Measurements from ENCODE around the gene EVC. TPM values are rescaled to one million over a fixed set of nuclear protein-coding genes. Genes with fewer than 3 reads are reported as not detected.

The EVC gene
- total RNA-seq, 1 experiment from 2014 or later, result 13.8 TPM

- no peak for DNase-seq (ENCODE audit: low read depth)
Measured at GRCh38 chr4:5755161-5755560, 44.2 kb downstream of the EVC start.

DNA sequence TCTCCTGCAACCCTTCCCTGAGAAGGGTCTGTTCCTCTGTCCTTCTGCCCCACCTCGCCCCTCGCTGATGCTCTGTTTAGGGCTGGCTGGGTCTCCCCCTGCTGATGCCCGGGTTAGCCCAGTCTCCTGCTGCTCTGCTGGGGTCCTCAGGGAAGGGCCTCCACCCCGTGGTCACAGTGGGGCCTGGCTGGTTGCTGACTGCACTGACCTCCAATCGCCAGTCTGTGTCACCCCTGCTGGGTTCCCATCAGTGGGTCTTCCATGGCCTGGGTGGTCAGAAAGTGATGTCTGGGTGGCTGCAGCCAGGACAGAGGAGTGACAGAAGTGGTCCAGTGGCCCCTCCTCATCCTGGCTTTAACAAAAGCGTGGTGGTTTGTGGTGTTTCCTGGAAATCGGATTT, 44.7 kb downstream of the EVC start:
- DNase-seq (ENCODE audit: low read depth), result no peak

DNA sequence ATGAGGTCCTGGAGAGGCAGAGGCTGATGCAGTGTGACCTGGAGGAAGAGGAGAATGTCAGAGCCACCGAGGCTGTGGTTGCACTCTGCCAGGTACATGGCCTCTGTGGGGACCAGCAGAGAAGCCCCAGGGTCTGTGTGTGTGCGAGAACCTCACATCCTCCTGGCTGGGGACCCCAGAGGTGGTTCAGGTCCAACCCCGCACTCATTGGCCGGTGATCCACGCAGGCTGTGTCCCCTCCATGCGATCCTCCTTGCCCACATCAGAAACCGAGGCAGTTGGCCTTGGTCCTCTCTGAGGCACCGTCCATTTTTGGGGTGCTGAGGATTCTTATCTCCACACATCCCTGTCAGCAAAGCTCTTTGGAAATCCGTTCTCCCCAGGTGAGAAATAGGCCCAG, 45.3 kb downstream of the EVC start:
- DNase-seq (ENCODE audit: low read depth), result no peak

DNA sequence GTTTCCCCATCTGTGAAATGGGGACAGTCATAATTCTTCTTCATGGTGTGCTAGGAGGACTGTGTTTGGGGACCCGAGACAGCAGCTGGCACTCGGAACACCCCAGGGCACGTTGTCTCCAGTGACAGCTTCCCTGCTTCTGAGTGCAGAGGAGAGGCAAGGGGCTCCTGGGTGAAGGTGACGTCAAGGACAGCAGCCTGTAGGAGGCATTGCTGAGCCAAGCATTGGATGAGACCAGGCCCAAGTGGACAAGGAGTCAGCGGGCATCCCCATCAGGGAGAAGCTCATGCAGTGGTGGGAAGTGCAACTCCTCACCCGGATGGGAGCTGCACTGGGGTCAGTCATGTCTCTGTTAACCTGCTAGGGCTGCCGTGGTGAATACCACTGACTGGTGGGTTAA, 46.1 kb downstream of the EVC start:
- DNase-seq (ENCODE audit: low read depth), result no peak

DNA sequence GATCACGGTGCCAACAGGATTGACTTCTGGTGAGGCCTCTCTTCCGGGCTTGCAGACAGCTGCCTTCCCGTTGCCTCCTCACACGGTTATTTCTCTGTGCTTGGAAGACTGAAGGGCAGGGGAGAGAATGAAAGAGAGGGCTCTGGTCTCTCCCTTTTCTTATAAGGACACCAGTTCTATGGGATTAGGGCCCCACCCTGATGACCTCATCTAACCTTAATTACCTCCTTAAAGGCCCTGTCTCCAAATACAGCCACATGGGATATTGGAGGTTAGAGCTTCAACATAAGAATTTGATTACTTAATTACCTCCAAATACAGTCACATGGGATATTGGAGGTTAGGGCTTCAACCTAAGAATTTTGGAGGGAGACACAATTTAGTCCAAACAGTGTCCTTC, 46.5 kb downstream of the EVC start:
- DNase-seq (ENCODE audit: low read depth), result peak; percentile 15

DNA sequence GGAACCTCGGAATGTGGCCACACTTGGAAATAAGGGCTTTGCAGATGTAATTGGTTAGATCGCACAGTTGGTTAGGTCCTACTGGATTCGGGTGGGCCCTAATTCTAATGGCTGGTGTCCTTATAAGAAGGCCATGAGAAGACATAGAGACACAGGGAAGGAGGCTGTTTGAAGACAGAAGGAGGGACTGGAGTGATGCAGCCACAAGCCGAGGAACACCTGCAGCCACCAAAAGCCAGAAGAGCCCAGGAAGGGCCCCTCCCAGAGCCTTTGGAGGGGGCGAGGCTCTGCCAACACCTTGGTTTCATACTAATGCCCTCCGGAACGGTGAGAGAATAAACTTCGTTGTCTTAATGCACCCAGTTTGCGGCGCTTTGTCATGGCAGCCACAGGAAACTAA, 47.0 kb downstream of the EVC start:
- no peak for DNase-seq (ENCODE audit: low read depth)

GRCh38 chr4:5758741-5759140, 47.7 kb downstream of the EVC start:
- peak; percentile 91 for DNase-seq (ENCODE audit: low read depth)

GRCh38 chr4:5759236-5760075, 48.5 kb downstream of the EVC start:
- DNase-seq (ENCODE audit: low read depth), result no peak

DNA sequence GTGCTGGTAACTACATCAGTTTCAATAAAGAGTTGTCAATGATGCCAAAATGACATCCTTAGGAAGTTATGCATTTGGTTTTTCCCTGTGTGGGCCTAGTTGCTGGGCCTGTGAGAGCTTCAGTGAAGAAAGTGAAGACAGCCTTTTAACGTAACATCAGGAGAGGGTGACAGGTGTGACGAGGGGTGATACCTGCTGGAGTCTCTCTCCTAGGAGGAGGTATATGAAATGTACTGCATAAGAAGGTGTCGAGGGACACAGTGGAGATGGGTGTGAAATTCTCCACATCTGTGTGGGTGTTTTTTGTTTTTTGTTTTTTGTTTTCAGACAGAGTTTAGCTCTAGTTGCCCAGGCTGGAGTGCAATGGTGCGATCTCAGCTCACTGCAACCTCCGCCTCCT, 49.2 kb downstream of the EVC start:
- no peak for DNase-seq (ENCODE audit: low read depth)

DNA sequence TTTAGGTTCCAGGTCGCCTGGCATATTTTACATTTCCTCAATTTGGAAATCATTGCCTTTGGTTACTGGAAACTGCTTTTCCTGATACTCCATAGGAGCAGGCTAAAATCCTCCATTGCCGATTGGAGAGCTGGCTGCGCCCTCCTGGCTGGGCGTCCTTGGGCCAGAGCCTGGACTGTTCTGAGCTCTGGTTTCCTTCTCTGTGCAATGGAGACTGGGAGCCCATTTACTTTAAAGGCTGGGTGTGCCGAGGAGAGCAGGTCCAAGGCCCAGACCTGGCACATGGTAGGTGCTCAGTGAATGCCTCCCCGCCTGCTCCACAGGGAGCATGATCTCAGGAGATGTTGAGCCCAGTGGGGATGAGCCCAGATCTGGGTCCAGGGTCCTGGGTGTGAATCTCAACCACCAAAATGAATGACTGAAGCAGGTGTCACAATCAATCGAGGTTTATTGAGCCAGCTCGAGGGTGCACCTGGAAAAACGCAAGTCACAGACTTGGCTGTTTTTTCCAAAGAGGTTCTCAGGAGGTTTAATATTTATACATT, 50.0 kb downstream of the EVC start:
- DNase-seq (ENCODE audit: low read depth), result no peak

DNA sequence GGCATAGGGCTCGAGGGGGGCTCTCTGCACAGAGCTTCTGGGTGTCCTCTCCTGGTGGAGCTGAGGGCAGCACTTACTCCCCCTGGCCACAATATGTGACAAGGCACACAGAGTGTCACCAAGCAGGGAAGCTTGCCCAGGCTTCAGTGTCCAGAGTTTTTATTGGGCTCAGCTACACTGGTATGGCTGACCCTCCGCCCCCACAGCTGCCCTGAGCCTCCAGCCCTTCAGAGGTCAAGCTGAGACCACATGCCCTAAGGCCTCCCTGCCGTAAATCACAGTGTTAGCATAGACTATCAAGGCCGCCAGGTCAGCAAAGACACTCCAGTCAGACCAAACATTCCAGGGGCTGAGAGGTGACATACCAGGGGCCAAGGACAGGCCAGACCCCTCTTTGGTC, 59.0 kb downstream of the EVC start:
- DNase-seq (ENCODE audit: low read depth), result no peak

DNA sequence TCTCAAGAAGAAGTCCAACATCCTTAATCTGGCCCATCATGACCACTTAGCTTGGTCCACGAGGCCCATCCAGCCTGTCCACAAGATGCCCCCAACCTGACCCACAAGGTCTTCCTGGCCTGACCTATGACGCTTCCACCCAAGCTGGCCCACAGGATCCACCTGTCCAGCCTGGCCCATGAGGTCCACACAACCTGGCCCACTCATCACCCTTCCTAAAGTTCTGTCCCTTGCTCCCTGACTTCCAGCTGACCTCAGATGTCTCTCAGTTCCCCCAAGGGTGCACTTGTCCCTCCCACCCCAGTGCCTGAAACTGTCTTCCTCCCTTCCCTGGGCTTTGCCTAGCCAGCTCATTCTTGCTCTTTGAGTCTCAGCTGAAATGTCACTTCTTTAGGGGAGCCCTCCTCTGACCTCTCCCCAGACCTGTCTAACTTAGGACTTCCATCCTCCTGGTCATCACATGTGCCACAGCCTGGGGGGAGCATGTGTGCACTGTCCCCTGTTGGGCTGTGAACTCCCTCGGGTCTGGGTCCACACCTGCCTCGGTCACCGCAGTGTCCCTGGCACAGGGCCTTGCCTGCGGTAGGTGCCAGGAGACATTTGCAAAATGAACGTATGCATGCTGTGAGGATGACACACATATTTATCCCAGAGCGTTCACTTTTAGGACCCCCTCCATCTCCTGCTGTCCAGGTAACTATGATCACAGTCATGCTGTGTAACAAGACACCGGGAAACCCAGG, 61.7 kb downstream of the EVC start:
- no peak for DNase-seq (ENCODE audit: low read depth)

- DNase-seq (ENCODE audit: low read depth), result no peak
Measured at GRCh38 chr4:5773271-5773555, 62.2 kb downstream of the EVC start.

DNA sequence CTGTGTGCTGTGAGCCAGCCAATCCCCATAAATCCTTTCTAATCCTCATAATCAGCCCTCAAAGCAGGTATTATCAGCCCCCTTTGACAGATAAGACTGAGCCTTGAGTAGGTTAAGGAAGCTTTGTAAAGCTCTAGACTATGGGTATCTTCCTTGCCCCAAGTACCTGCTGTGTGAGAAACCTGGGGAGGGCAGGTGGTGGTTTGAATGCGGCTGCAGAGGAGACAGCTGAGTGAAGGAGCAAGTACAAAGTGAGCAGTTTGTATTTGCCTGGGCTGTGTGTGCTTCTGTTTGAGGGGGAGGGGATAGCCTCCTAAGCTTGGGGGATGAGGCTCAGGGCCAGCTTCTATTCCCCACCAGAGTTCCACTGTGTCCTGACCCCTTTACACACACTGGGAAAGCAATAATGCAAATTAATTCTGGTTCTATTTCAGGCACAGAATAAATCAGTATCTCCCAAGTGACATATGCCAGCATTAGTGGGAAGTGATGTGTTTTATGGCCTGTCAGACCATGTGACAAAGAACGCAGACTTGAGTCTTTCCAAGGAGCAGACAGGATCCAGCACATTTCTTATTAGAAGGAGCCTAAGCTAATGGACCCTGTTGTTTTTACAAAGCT, 63.5 kb downstream of the EVC start:
- no peak for DNase-seq (ENCODE audit: low read depth)

DNA sequence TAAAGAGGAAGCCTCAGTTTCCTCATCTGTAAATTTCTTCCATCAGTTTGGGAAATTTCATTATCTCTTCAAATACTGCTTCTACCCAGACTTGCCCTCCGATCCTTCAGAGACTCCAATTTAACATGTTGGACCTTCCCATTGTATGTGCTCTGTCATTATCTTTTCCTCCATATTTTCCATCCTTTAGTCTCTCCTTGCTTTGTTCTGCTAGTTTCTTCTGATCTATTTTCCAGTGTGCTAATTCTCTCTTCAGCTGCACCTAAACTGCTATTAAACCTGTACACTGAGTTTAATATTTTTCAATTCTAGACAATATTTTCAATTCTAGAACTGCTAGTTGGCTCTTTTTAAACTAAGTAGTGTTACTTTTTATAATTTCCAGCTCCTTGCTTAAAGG, 65.5 kb downstream of the EVC start:
- no peak for DNase-seq (ENCODE audit: low read depth)

- peak; percentile 40 for DNase-seq (ENCODE audit: low read depth)
Measured at GRCh38 chr4:5780831-5781480, 70.0 kb downstream of the EVC start.

DNA sequence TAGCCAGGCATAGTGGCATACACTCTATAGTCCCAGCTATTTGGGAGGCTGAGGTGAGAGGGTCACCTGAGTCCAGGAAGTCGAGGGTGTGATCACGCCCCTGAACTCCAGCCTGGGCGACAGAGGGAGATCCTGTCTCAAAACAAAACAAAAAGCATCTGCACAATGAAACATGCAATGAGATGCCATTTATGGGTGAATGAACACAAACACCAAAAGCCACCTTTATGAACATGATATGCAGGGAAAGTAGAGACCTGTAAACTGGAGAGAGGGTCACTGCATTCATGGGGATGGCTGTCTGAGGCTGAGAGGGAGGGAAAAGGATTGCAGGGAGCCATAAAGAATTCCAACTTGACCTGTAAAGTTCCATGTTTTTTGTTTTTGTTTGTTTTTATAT, 70.7 kb downstream of the EVC start:
- DNase-seq (ENCODE audit: low read depth), result no peak

DNA sequence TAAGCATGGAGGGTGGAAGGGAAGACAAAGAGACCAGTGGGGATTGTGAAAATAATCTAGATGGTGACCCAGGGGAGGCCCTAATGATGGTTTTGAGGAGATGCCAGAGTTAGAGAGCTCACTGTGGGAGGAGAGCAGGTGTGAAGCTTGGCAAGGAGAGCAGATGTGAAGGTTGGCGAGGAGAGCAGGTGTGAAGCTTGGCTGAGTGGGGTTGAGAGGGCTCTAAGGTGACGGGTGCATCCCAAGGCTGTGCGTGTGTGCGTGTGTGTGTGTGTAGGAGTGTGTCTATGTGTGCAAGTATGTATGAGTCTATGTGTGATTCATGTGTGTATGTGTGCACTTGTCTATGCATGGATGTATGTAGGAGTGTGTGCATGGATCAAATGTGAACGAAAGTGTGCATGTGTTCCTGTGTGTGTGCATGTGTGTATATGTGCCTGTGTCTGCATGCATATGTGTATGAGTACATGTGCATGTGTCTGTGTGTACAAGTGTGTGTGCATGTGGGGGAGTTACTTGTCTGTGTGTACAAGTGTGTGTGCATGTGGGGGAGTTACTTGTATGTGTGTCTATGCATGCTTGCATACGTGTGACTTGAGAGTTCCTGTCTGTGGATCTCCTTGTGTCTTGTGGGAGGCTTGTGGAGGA, 72.0 kb downstream of the EVC start:
- no peak for DNase-seq (ENCODE audit: low read depth)

GRCh38 chr4:5783486-5783885, 72.5 kb downstream of the EVC start:
- no peak for DNase-seq (ENCODE audit: low read depth)

GRCh38 chr4:5784021-5784420, 73.0 kb downstream of the EVC start:
- no peak for DNase-seq (ENCODE audit: low read depth)

DNA sequence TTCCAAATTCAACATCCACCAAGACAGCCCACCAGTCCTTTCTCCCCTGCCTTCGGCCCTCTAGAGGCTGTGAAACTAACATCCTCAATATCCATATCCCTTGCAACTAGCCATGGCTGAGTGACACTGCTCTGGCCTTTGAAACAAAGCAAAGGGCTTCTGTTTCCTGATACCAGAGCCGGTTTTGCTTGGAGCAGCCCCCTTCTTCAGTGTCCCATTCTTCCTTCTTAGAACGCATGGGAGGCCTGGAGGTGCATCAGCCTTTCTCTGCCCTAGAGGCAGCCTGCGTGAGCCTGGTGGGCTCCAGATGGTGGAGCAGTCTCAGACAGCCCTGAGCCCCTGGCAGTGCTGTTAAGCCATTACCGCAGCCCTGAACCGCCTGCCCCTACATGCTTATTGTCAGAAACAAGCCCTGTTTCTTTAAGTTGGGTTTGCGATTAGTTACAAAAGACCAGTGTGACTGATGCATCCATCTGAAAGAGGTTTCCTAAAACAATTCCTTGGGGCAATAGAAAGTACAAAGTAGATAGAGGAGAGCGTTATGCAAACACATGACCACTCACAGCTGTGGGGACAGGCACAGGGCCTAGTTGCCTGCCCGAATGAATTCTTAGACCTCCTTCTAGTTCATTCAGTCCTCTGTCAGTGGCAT, 74.1 kb downstream of the EVC start:
- peak; percentile 43 for DNase-seq (ENCODE audit: low read depth)

Measured in RPMI7951 (cell line).